ENCODE measurements around the gene ST3GAL5. TPM values are rescaled to one million over a fixed set of nuclear protein-coding genes. Genes with fewer than 3 reads are reported as not detected.

Gene ST3GAL5
- polyA plus RNA-seq, 4 donors, result 1.6 to 5.3 (median 3.6) TPM

DNA sequence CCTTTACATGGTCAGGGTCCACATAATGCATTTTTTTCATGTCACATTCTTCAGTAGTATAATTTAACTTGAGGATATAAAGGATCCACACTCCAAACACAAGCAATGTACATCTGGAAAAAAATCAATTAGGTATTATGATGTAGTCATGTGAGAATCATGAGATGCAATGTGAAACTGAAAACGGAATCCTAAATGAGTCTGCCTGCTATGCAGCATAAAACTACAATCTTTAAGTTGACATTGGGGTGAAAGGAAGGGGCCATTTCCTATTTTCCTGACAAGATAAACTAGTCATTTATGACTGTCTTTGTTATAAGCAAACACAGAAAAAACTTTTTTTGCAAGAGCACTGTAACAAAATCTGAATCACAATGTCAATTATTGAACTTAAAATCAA is 27.6 kb downstream of the ST3GAL5 start:
- 11 to 29% (median 23%) methylated on average over 1 of the region's 1 CpG for WGBS, 3 donors
- Histone ChIP-seq H3K27me3 (ENCODE audit: control insufficient read depth in 3 of 3, insufficient read depth in 3 of 3, low read length in 3 of 3) (no peaks in the 10 kb centered on the region), H3K27ac (ENCODE audit: low read depth in 1 of 3, low read length in 2 of 3) (peak overlapping the region in 2 of 3 donors; percentile 8 to 17), H3K9me3 (ENCODE audit: control insufficient read depth in 2 of 2, insufficient read depth in 1 of 2, low read depth in 1 of 2, low read length in 1 of 2) (no peaks in the 10 kb centered on the region), H3K36me3 (ENCODE audit: control insufficient read depth in 3 of 3, insufficient read depth in 2 of 3, low read depth in 1 of 3, low read length in 3 of 3) (peaks cover 0 to 5% (median 0%) of the 10 kb centered on the region in 3 donors), H3K4me3 (ENCODE audit: low read depth in 1 of 3, low read length in 3 of 3) (no peak overlapping the region), H3K4me1 (ENCODE audit: control insufficient read depth in 3 of 3, insufficient read depth in 2 of 3, low read depth in 1 of 3, low read length in 2 of 3) (peaks cover 0 to 3% (median 0%) of the 10 kb centered on the region in 3 donors)
- DNase-seq (peak; percentile 20 to 82), FAIRE-seq (no peak)

DNA sequence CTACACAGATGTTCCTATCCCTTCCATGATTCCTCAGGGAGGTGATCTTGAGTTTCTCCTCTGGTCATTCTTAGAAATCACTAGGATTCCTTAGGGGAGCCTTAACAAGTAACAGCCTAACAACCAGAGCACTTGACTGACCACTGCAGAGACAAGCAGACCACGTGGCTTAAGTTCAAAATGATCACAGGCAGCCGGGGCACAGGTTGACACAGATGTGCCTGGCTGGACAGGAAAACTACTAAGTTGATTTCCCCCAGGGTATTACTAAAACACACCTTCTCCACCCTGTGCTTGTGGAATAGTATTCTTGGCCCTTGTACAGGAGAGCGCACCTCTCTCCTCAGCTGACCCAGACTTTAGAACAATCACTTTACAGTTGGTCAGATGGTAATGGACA is 29.9 kb downstream of the ST3GAL5 start:
- H3K4me3 ChIP-seq (ENCODE audit: low read depth in 1 of 3, low read length in 3 of 3), result no peak overlapping the region
- H3K4me1 ChIP-seq (ENCODE audit: control insufficient read depth in 3 of 3, insufficient read depth in 2 of 3, low read depth in 1 of 3, low read length in 2 of 3), result peaks cover 0 to 7% (median 0%) of the 10 kb centered on the region in 3 donors
- no peaks in the 10 kb centered on the region for H3K27me3 ChIP-seq (ENCODE audit: control insufficient read depth in 3 of 3, insufficient read depth in 3 of 3, low read length in 3 of 3)
- 57 to 66% (median 64%) methylated on average over 3 of the region's 3 CpGs for WGBS, 3 donors
- FAIRE-seq (no peak), DNase-seq (no peak)
- no peaks in the 10 kb centered on the region for H3K9me3 ChIP-seq (ENCODE audit: control insufficient read depth in 2 of 2, insufficient read depth in 1 of 2, low read depth in 1 of 2, low read length in 1 of 2)
- H3K27ac ChIP-seq (ENCODE audit: low read depth in 1 of 3, low read length in 2 of 3), result no peak overlapping the region
- H3K36me3 ChIP-seq (ENCODE audit: control insufficient read depth in 3 of 3, insufficient read depth in 2 of 3, low read depth in 1 of 3, low read length in 3 of 3), result peaks cover 0 to 5% (median 3%) of the 10 kb centered on the region in 3 donors

- no peaks in the 10 kb centered on the region for H3K27me3 ChIP-seq (ENCODE audit: control insufficient read depth in 3 of 3, insufficient read depth in 3 of 3, low read length in 3 of 3)
- FAIRE-seq, result no peak
- peaks cover 0 to 4% (median 0%) of the 10 kb centered on the region in 3 donors for H3K4me1 ChIP-seq (ENCODE audit: control insufficient read depth in 3 of 3, insufficient read depth in 2 of 3, low read depth in 1 of 3, low read length in 2 of 3)
- H3K27ac ChIP-seq (ENCODE audit: low read depth in 1 of 3, low read length in 2 of 3), result peak overlapping the region in 2 of 3 donors; percentile 47 to 92
- H3K4me3 ChIP-seq (ENCODE audit: low read depth in 1 of 3, low read length in 3 of 3), result no peak overlapping the region
- no peaks in the 10 kb centered on the region for H3K9me3 ChIP-seq (ENCODE audit: control insufficient read depth in 2 of 2, insufficient read depth in 1 of 2, low read depth in 1 of 2, low read length in 1 of 2)
- WGBS, 3 donors, result 88 to 94% (median 90%) methylated on average over 4 of the region's 4 CpGs
- H3K36me3 ChIP-seq (ENCODE audit: control insufficient read depth in 3 of 3, insufficient read depth in 2 of 3, low read depth in 1 of 3, low read length in 3 of 3), result peaks cover 0 to 5% (median 3%) of the 10 kb centered on the region in 3 donors
- no peak for DNase-seq
These were observed 33.9 kb downstream of the ST3GAL5 start for GRCh38 chr2:85854897-85855296.

GRCh38 chr2:85854166-85854509 is 34.7 kb downstream of the ST3GAL5 start:
- Histone ChIP-seq H3K4me1 (ENCODE audit: control insufficient read depth in 3 of 3, insufficient read depth in 2 of 3, low read depth in 1 of 3, low read length in 2 of 3) (peaks cover 0 to 4% (median 0%) of the 10 kb centered on the region in 3 donors), H3K36me3 (ENCODE audit: control insufficient read depth in 3 of 3, insufficient read depth in 2 of 3, low read depth in 1 of 3, low read length in 3 of 3) (peaks cover 0 to 4% (median 2%) of the 10 kb centered on the region in 3 donors), H3K4me3 (ENCODE audit: low read depth in 1 of 3, low read length in 3 of 3) (no peak overlapping the region), H3K9me3 (ENCODE audit: control insufficient read depth in 2 of 2, insufficient read depth in 1 of 2, low read depth in 1 of 2, low read length in 1 of 2) (no peaks in the 10 kb centered on the region), H3K27ac (ENCODE audit: low read depth in 1 of 3, low read length in 2 of 3) (peak overlapping the region; percentile 52 to 92 (median 92)), H3K27me3 (ENCODE audit: control insufficient read depth in 3 of 3, insufficient read depth in 3 of 3, low read length in 3 of 3) (no peaks in the 10 kb centered on the region)
- WGBS, 3 donors, result 65 to 80% (median 70%) methylated on average over 3 of the region's 3 CpGs
- FAIRE-seq, result no peak
- DNase-seq, result no peak

DNA sequence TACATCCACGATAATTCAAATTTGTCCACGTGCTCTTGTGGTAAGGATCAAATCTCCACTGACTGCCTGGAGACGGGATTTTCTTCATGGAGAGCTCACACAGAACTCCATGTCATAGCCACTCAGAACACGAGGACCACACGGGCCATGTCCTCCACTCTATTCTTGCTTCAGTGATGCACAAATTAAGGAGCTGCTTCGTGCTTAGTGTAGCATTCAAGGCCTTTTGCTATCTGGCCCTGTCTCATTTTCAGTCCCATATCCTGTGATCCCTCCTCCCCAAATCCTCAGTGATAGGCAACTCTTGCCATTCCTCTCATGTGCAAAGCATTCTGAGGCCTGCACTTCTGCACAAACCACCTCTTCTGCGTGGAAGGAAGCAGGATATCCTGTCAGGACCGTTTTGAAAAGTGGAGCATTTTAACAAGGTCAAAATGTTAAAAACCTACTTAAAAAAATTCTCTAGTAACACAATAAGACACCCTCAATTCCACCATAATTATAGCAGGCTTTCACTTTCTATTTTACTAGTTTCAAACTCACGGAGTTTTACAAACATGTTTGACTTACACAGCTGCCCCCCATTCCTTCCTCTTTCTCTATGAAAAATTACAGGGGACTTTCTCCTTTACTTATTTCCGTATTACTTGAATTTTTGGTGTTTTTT is 35.2 kb downstream of the ST3GAL5 start:
- WGBS, 3 donors, result 42 to 63% (median 43%) methylated on average over 10 of the region's 10 CpGs
- Histone ChIP-seq H3K36me3 (ENCODE audit: control insufficient read depth in 3 of 3, insufficient read depth in 2 of 3, low read depth in 1 of 3, low read length in 3 of 3) (peaks cover 0 to 6% (median 2%) of the 10 kb centered on the region in 3 donors), H3K4me3 (ENCODE audit: low read depth in 1 of 3, low read length in 3 of 3) (no peak overlapping the region), H3K9me3 (ENCODE audit: control insufficient read depth in 2 of 2, insufficient read depth in 1 of 2, low read depth in 1 of 2, low read length in 1 of 2) (no peaks in the 10 kb centered on the region), H3K4me1 (ENCODE audit: control insufficient read depth in 3 of 3, insufficient read depth in 2 of 3, low read depth in 1 of 3, low read length in 2 of 3) (peaks cover 0 to 4% (median 0%) of the 10 kb centered on the region in 3 donors), H3K27ac (ENCODE audit: low read depth in 1 of 3, low read length in 2 of 3) (peak overlapping the region; percentile 52 to 95 (median 92)), H3K27me3 (ENCODE audit: control insufficient read depth in 3 of 3, insufficient read depth in 3 of 3, low read length in 3 of 3) (no peaks in the 10 kb centered on the region)
- FAIRE-seq, result no peak
- DNase-seq, result peak in 1 of 2 donors; percentile 33

DNA sequence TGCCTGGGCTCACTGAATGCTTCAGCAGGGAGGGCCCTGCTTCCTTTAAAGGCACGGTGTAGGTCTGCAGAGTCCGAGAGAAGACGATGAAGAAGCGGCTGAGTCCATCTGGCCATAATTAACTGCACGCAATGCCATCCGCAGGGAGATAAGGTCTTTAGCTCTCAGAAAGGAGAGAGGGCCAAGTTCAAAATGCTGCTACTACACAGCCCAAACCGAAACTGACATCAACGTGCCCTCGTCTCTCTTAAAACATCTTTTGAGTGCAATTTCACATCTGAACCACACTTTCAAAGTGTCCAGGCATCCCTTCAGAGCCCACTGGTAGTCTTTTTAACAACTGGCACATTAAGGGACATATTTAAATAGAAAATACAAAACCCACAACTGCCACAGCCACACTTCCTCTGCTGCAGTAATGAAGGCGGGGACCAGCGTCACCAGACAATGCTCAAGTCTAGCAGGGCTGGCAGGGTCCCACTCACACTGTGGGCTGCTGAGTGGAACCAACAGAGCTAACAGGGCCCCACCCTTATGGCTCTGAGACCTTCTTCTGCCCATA is 35.8 kb downstream of the ST3GAL5 start:
- Histone ChIP-seq H3K4me1 (ENCODE audit: control insufficient read depth in 3 of 3, insufficient read depth in 2 of 3, low read depth in 1 of 3, low read length in 2 of 3) (peaks cover 0 to 4% (median 0%) of the 10 kb centered on the region in 3 donors), H3K4me3 (ENCODE audit: low read depth in 1 of 3, low read length in 3 of 3) (peak overlapping the region in 1 of 3 donors; percentile 24), H3K27ac (ENCODE audit: low read depth in 1 of 3, low read length in 2 of 3) (peak overlapping the region; percentile 45 to 95 (median 81)), H3K9me3 (ENCODE audit: control insufficient read depth in 2 of 2, insufficient read depth in 1 of 2, low read depth in 1 of 2, low read length in 1 of 2) (no peaks in the 10 kb centered on the region), H3K27me3 (ENCODE audit: control insufficient read depth in 3 of 3, insufficient read depth in 3 of 3, low read length in 3 of 3) (no peaks in the 10 kb centered on the region), H3K36me3 (ENCODE audit: control insufficient read depth in 3 of 3, insufficient read depth in 2 of 3, low read depth in 1 of 3, low read length in 3 of 3) (peaks cover 0 to 6% (median 2%) of the 10 kb centered on the region in 3 donors)
- no peak for FAIRE-seq
- peak in 1 of 2 donors; percentile 56 for DNase-seq
- 39 to 62% (median 41%) methylated on average over 11 of the region's 11 CpGs for WGBS, 3 donors

GRCh38 chr2:85852152-85852840 is 36.5 kb downstream of the ST3GAL5 start:
- FAIRE-seq, result no peak

More at GRCh38 chr2:85852152-85852840, 36.5 kb downstream of the ST3GAL5 start:
- H3K9me3 ChIP-seq (ENCODE audit: control insufficient read depth in 2 of 2, insufficient read depth in 1 of 2, low read depth in 1 of 2, low read length in 1 of 2), result no peaks in the 10 kb centered on the region
- H3K36me3 ChIP-seq (ENCODE audit: control insufficient read depth in 3 of 3, insufficient read depth in 2 of 3, low read depth in 1 of 3, low read length in 3 of 3), result peaks cover 0 to 6% (median 0%) of the 10 kb centered on the region in 3 donors
- peak overlapping the region in 2 of 3 donors; percentile 81 to 95 for H3K27ac ChIP-seq (ENCODE audit: low read depth in 1 of 3, low read length in 2 of 3)
- H3K4me1 ChIP-seq (ENCODE audit: control insufficient read depth in 3 of 3, insufficient read depth in 2 of 3, low read depth in 1 of 3, low read length in 2 of 3), result peaks cover 0 to 4% (median 0%) of the 10 kb centered on the region in 3 donors
- peak overlapping the region in 1 of 3 donors; percentile 5 for H3K4me3 ChIP-seq (ENCODE audit: low read depth in 1 of 3, low read length in 3 of 3)
- H3K27me3 ChIP-seq (ENCODE audit: control insufficient read depth in 3 of 3, insufficient read depth in 3 of 3, low read length in 3 of 3), result no peaks in the 10 kb centered on the region
- 71 to 85% (median 85%) methylated on average over 11 of the region's 11 CpGs for WGBS, 3 donors
- DNase-seq, result no peak
